ENCODE data around the gene PPDPF.

DNA sequence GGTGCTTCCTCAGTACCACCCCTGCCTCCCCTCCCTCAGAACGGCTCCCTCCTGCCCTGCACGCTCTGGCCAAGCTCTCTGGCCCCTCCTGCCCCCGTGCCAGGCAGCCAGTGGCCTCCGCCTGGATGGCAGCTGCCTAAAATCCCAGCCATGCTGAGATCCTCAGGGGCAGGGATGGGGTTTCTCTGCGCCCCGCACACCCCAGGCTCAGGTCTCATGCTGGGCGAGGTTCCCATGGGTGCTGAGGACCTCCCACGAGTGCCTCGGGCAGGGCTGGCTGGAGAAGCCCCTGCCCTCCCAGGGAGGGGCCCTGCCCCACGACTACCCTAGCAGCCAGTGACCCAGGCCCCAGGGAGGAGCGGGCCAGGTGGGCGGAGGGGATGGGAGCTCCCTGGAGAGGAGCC is 13.9 kb downstream of the PPDPF start:
- TF ChIP-seq, protein P1, sequence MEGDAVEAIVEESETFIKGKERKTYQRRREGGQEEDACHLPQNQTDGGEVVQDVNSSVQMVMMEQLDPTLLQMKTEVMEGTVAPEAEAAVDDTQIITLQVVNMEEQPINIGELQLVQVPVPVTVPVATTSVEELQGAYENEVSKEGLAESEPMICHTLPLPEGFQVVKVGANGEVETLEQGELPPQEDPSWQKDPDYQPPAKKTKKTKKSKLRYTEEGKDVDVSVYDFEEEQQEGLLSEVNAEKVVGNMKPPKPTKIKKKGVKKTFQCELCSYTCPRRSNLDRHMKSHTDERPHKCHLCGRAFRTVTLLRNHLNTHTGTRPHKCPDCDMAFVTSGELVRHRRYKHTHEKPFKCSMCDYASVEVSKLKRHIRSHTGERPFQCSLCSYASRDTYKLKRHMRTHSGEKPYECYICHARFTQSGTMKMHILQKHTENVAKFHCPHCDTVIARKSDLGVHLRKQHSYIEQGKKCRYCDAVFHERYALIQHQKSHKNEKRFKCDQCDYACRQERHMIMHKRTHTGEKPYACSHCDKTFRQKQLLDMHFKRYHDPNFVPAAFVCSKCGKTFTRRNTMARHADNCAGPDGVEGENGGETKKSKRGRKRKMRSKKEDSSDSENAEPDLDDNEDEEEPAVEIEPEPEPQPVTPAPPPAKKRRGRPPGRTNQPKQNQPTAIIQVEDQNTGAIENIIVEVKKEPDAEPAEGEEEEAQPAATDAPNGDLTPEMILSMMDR (optimal IDR thresholded peaks at IDR 0.05 in 1 of 3, IDR thresholded peaks at IDR 0.05 in 1 of 3, conservative IDR thresholded peaks at IDR 0.05 in 1 of 3; ENCODE audit: extremely low read depth in 1 of 3, insufficient read depth in 2 of 3, low read length in 3 of 3), result no peak
- TF ChIP-seq EZH2 (IDR thresholded peaks at IDR 0.05; ENCODE audit: low read length), result no peak
